Colon (tissue), 2 donors: ENCODE results near the gene SOX6.
A peak's percentile ranks its signal among the peaks of the same experiment; 100 is the strongest.
"Not testable (repeated sequence)": the region's sequence is repeated elsewhere in the genome, so short reads cannot be mapped to it uniquely, and the experiment has no call there.

Experiments
- FAIRE-seq: peaks from 2 replicates; lab custom pipeline; 2012; peaks lifted over from hg19 to GRCh38; lab: Jason Lieb, UNC
- donor health status: control.
- donor health status: control.

The SOX6 gene

GRCh38 chr11:16356057-16356760 lies at the start of gene SOX6:
Gene SOX6, minus strand, starts transcription at chr11:16356546. Its CDS starts 15,298 bp downstream, at chr11:16341248.
- FAIRE-seq: no peak

GRCh38 chr11:16404781-16405285 lies 48.5 kb upstream of the SOX6 start:
- FAIRE-seq: no peak

GRCh38 chr11:16403851-16404250 lies 47.5 kb upstream of the SOX6 start:
- no peak for FAIRE-seq

DNA sequence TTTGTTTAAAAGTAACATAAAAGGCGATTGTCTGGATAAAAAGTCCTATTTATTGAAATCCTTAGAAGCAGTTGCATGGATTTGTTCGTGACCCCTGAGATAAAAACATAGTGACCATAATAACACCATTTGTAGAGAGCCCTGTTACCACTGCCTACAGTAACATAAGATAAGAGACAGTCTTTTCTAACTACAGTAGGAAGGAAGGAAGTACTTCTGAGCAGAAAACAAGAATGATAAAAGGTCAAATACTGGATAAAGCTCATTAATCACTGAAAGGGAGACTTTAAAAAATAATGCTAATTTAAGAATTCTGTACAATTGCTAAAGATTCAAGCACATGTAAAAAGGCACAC lies 47.1 kb upstream of the SOX6 start:
- no peak for FAIRE-seq

DNA sequence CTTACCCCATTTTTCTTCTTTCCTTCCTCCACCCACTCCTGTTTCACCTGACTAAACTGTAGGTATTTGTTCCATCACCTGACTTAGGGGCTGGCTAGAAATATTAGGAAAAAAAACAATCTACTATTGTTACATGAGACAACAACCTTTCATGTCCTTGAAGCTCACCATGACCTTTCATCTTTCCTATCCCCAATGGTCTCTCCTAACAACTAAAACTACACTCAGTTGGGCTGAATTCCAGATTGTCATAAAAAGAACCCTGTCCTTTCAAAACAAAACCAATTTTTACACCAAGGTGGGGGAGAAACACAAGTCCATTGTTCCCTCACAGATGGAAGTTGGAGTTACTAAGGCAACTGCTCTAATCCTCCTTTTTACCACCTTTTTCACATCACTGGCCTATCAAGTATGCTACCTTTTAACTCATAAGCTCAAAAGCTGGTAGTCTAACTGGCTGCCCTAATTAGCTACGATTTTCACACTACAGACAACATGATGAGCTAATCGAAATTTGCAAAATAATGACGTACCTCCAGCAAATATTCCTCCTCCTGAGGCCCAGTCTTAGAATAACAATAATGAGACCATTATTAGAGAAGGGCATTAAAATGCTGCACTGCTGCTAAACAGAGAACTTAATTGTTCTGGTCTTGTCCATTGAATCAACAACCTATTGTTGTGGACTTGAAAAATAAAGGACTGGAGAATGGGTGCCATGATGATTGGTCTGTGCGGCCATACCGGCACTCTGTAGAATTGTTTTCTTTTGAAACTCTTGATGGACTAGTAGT lies 46.5 kb upstream of the SOX6 start:
- no peak for FAIRE-seq

DNA sequence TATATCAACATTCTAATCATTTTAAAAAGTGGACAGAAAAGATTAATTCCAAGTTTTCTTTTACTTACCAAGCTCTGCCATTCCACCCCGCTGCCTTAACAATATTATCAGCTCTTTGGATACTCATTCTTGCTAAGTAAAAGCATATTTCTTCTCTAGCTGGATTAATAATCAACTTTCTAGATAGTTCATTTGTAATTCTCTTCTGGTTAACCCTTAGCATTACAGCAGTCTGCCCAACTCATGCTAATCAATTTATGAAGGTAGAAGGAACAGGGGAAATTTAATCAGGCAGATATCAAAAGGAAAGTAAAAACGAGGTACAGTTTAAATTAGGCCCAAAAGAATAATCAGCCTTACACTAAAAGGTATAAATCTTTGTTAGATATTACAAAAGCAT lies 41.0 kb upstream of the SOX6 start:
- no peak for FAIRE-seq

GRCh38 chr11:16395601-16396000 lies 39.3 kb upstream of the SOX6 start:
- FAIRE-seq: peak; percentile 43

DNA sequence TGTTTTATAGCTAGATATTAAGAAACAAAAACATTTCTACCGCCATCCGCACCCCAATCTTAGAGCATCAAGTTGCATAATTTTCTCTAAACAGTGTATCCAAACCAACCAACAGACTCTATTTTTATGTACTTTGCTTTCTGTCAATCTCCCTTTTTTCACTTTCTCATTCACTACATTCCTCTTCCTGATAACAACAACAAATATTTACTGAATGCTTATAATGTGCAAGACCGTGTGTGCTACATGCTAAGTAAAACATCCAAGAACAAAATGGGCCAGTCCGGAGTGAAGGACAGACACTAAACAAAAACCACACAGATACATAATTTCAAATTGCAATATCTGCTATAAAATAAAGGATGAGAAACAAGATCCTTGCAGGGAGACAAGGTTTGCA lies 38.6 kb upstream of the SOX6 start:
- no peak for FAIRE-seq

- FAIRE-seq: no peak
These were observed 37.0 kb upstream of the SOX6 start for GRCh38 chr11:16393340-16393739.

DNA sequence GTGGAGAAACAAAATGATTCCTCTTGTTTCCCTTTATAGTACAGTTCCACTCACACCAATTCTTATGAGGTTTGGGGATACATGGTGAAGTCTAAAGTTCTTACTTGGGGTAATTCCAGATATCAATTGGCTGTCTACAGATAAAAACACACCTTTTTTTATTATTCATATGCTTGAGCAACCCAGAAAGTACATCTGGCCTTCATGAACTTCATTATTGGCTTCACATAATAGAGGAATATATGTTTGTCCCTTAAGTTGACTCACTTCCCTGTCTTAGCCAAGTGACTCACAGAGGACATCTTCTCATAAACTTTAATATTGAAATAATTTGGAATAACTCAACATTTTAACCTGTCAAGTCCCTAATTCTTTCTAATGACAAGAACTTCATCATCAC lies 36.3 kb upstream of the SOX6 start:
- FAIRE-seq: no peak

DNA sequence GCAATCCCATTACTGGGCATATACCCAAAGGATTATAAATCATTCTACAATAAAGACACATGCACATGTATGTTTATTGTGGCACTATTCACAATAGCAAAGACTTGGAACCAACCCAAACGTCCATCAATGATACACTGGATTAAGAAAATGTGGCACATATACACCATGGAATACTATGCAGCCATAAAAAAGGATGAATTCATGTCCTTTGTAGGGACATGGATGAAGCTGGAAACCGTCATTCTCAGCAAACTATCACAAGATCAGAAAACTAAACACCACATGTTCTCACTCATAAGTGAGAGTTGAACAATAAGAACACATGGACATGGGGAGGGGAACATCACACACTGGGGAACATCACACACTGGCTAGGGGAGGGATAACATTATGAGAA lies 34.5 kb upstream of the SOX6 start:
- not testable (repeated sequence) for FAIRE-seq

DNA sequence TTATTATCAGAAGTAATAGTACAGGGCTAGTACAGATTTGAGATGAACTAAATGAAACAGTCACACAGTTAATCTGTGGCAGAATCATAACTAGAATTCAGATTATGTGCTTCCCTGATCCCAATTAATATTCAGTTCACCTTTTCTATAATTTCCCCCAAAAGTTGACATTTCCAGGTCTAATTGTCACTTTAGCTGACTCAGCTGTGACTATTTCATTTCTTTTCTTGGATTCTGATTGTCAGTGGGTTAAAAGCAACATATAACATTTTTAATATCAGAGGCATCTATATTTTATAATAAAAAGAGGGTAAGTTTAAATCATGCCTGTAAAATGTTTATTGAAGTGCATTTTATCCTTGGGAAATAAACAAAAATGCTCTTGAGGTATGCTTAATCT lies 28.8 kb upstream of the SOX6 start:
- no peak for FAIRE-seq

- no peak for FAIRE-seq
These were observed 26.5 kb upstream of the SOX6 start for GRCh38 chr11:16382638-16383380.

GRCh38 chr11:16382186-16382585 lies 25.8 kb upstream of the SOX6 start:
- FAIRE-seq: no peak

DNA sequence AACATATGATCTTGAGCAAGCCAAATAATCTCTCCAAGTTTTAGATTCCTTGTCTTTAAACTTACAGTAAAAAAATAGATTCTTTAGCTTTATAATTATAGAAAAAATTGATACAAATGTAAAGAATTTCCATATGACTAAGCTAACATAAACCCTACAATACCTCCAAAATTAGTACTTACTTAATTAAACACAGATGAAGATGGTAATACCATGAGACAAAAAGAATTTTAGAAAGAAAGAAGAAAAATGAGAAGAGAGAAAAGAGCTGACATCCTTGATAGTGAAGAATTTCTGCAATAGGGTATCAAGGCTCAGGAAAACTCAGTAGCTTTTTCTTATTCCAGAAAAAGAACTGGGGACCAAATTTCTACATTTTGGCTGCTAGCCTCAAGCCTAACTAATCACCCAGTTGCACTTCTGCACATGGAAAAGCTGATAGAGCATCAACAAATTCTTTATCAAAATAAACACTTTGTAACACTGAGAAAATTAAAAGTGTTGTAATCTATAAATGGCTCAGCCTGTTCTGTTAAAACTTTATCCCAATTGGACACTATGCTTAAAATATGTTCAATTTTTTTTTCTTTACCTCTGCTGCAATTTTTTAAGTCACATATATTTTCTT lies 24.7 kb upstream of the SOX6 start:
- no peak for FAIRE-seq

DNA sequence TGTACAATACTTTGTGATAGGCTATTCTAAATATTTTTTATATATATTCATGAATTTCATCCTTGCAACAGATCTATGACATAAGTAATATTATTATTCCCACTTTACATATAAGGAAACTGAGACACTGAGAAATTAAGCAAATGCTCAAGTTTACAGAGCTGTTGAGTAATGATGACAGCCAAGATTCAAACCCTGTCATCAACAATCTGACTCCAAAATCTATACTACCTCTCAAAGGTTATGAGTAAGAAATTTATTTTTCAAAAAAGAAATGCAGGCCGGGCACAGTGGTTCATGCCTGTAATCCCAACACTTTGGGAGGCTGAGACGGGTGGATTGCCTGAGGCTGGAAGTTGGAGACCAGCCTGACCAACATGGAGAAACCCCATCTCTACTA lies 22.6 kb upstream of the SOX6 start:
- no peak for FAIRE-seq

- FAIRE-seq: no peak
These were observed 21.4 kb upstream of the SOX6 start for GRCh38 chr11:16377746-16378145.

DNA sequence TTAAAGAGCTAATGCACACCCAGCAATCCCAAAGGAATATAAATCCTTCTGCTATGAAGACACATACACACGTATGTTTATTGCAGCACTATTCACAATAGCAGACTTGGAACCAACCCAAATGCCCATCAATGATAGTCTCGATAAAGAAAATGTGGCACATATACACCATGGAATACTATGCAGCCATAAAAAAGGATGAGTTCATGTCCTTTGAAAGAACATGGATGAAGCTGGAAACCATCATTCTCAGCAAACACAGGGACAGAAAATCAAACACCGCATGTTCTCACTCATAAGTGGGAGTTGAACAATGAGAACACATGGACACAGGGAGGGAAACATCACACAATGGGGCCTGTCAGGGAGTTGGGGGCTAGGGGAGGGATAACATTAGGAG lies 19.3 kb upstream of the SOX6 start:
- FAIRE-seq: not testable (repeated sequence)

DNA sequence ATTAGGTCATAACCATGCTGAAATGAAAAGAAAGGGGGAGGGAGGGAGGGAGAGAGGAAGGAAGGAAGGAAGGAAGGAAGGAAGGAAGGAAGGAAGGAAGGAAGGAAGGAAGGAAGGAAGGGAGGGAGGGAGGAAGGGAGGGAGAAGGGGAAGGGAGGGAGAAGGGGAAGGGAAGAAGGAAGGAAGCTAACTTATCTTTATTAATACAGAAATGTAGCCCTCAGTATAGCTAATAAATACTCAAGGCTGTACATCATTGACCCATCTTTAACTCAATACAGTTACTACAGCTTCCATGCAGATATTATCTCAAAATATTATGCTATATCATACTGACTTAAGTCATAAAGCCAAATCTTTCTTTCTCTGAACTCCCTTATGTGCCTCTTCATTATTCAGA lies 17.4 kb upstream of the SOX6 start:
- no peak for FAIRE-seq

GRCh38 chr11:16372355-16372754 lies 16.0 kb upstream of the SOX6 start:
- FAIRE-seq: no peak

GRCh38 chr11:16367252-16367651 lies 10.9 kb upstream of the SOX6 start:
- FAIRE-seq: no peak

DNA sequence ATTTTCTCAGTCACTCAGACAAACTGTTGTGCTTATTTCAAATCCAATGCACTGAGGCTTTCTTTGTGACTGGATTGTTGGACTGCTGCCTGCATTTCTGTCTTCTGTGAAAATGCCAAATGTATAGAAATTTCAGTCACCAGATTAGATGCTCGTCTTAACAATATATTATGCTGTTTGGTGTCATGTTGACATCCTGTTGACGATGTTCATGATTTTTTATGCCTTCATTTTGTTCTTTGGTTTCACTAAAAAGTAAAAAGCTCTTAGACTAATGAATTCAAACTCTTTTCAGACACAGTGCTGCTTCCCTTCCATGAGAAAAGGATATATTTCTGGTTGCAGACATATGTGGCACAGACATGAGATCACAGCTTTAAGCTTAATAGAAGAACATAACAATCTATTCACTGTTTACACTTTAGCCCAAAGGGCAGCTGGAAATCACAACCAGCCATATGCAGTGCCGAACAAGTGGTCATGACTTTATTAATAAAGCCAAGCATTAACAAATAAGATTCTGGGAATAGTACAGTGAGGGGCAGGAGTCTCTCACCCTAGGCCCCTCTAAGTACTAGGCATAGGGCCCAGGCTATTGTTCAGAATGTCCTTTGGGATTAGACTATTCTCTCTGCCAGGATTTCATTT lies 9.4 kb upstream of the SOX6 start:
- FAIRE-seq: no peak
